K562 (cell line): ENCODE data around the gene MAN1B1. TPM values are rescaled to one million over a fixed set of nuclear protein-coding genes. Genes with fewer than 3 reads are reported as not detected.
A peak's percentile ranks its signal among the peaks of the same experiment; 100 is the strongest.

ENCODE experiments used
- GATAD2A ChIP-seq: fragments of 450-650 bp; IDR thresholded peaks from 2 replicates; pipeline ENCODE4 v1.6.1; 2017
- KHSRP ChIP-seq: fragments of 450-650 bp; IDR thresholded peaks from 2 replicates; pipeline ENCODE4 v1.6.1; 2017
- MAZ ChIP-seq, 2 experiments: fragments of 450-650 bp in 1 of 2; sonication (generic) in 1 of 2; formaldehyde crosslinking; IDR thresholded peaks in 1 of 2; conservative IDR thresholded peaks in 1 of 2; 2 replicates each; pipeline versions ENCODE4 v1.4.0 to v1.5.0; 2020; ENCODE audit warnings: mild to moderate bottlenecking in 1 of 2, missing genetic modification reagents in 1 of 2
- NEUROD1 ChIP-seq: fragments of 150-350 bp; IDR thresholded peaks from 2 replicates; pipeline ENCODE4 v1.6.1; 2014; ENCODE audit warnings: borderline replicate concordance, low read length, low read depth; ENCODE audit not compliant: partially characterized antibody
- NR2C2 ChIP-seq, 2 experiments: fragments of 200-800 bp in 1 of 2; sonication (Bioruptor generic) in 1 of 2; sonication (generic) in 1 of 2; formaldehyde crosslinking in 1 of 2; IDR thresholded peaks; 2 replicates each; pipeline versions ENCODE4 v1.6.1 to v1.8.0; 2016 to 2022; ENCODE audit warnings: mild to moderate bottlenecking in 1 of 2, missing compliant biosample characterization in 1 of 2, missing genetic modification characterization in 1 of 2, missing genetic modification reagents in 1 of 2
- RBBP5 ChIP-seq: fragments of 200-600 bp; sonication (generic); IDR thresholded peaks from 2 replicates; pipeline ENCODE4 v1.6.1; 2012; ENCODE audit warnings: borderline replicate concordance, mild to moderate bottlenecking, low read length, control low read depth, inconsistent platforms; ENCODE audit not compliant: insufficient read depth, poor library complexity, severe bottlenecking
- SIN3A ChIP-seq, 2 experiments: fragments of 150-350 bp in 1 of 2; IDR thresholded peaks; 2 replicates each; pipeline ENCODE4 v1.6.1; 2011 to 2016; ENCODE audit warnings: borderline replicate concordance in 2 of 2, low read depth in 2 of 2, low read length in 2 of 2, mild to moderate bottlenecking in 2 of 2, moderate library complexity in 2 of 2; ENCODE audit not compliant: control insufficient read depth in 1 of 2
- SMARCA4 ChIP-seq: fragments of 450-650 bp; IDR thresholded peaks from 2 replicates; pipeline ENCODE4 v1.6.1; 2016
- SREBF2 ChIP-seq: sonication (generic); formaldehyde crosslinking; IDR thresholded peaks from 2 replicates; pipeline ENCODE4 v1.4.0; 2020; ENCODE audit warnings: mild to moderate bottlenecking, missing genetic modification reagents
- THRAP3 ChIP-seq: fragments of 450-650 bp; IDR thresholded peaks from 2 replicates; pipeline ENCODE4 v1.6.1; 2016; ENCODE audit warnings: mild to moderate bottlenecking, inconsistent platforms, borderline replicate concordance
- THRB ChIP-seq: fragments of 450-650 bp; formaldehyde crosslinking; conservative IDR thresholded peaks from 2 replicates; pipeline ENCODE4 v1.4.0; 2022; ENCODE audit warnings: mild to moderate bottlenecking, missing genetic modification characterization
- U2AF1 ChIP-seq: fragments of 200-400 bp; formaldehyde crosslinking; optimal IDR thresholded peaks from 2 replicates; pipeline ENCODE3; 2017; ENCODE audit warnings: mild to moderate bottlenecking, low read depth, low read length, moderate library complexity
- ZBTB1 ChIP-seq: sonication (generic); formaldehyde crosslinking; IDR thresholded peaks from 2 replicates; pipeline ENCODE4 v1.8.1; 2023; ENCODE audit warnings: missing genetic modification reagents, low read depth, mild to moderate bottlenecking, borderline replicate concordance
- ZBTB2 ChIP-seq: fragments of 450-650 bp; IDR thresholded peaks from 2 replicates; pipeline ENCODE4 v1.6.1; 2016; ENCODE audit warnings: antibody characterized with exemption
- polyA plus RNA-seq, 8 experiments: library from polyadenylated mRNA; depleted of rRNA in 4 of 8; stranded (reverse) in 5 of 8; unstranded in 3 of 8; fragments of >200 nt; fragmentation: Nextera tagmentation in 2 of 8; fragmentation: Illumina TruSeq in 1 of 8; extraction: Ambion mirVana in 2 of 8; extraction: Trizol in 1 of 8; gene quantifications; 2 replicates each; pipeline versions ENCODE4 v1.2.1 to v1.2.3, GENCODE V29; 2011 to 2014; ENCODE audit warnings: inconsistent platforms in 1 of 8, missing spikeins in 1 of 8
- total RNA-seq, 7 experiments: library from RNA; depleted of rRNA in 6 of 7; stranded (reverse); fragments of >200 nt in 6 of 7; fragmentation: Illumina TruSeq in 2 of 7; extraction: Trizol in 2 of 7; gene quantifications; 2 replicates each; pipeline versions ENCODE4 v1.2.1 to v1.2.3, GENCODE V29; 2011 to 2021; ENCODE audit warnings: low replicate concordance in 1 of 7
- TF ChIP-seq, protein P1 (sequence below): fragments of 250-450 bp; sonication (Bioruptor Pico); IDR thresholded peaks from 2 replicates; pipeline ENCODE4 v1.4.0; 2020; ENCODE audit warnings: mild to moderate bottlenecking, moderate library complexity
- TF ChIP-seq, protein P2 (sequence below): fragments of 450-650 bp; IDR thresholded peaks from 2 replicates; pipeline ENCODE4 v1.6.1; 2016
- TF ChIP-seq, protein P3 (sequence below): fragments of 250-450 bp; sonication (Bioruptor Pico); IDR thresholded peaks from 2 replicates; pipeline ENCODE4 v1.4.0; 2020; ENCODE audit warnings: mild to moderate bottlenecking, moderate library complexity

MAN1B1 gene
- total and polyA plus RNA-seq, 9 of the 15 experiments (the other 6 are each of a cell fraction or from before 2014, with no cell fraction given) = 0.55 to 36.6 (median 27.3) TPM

DNA sequence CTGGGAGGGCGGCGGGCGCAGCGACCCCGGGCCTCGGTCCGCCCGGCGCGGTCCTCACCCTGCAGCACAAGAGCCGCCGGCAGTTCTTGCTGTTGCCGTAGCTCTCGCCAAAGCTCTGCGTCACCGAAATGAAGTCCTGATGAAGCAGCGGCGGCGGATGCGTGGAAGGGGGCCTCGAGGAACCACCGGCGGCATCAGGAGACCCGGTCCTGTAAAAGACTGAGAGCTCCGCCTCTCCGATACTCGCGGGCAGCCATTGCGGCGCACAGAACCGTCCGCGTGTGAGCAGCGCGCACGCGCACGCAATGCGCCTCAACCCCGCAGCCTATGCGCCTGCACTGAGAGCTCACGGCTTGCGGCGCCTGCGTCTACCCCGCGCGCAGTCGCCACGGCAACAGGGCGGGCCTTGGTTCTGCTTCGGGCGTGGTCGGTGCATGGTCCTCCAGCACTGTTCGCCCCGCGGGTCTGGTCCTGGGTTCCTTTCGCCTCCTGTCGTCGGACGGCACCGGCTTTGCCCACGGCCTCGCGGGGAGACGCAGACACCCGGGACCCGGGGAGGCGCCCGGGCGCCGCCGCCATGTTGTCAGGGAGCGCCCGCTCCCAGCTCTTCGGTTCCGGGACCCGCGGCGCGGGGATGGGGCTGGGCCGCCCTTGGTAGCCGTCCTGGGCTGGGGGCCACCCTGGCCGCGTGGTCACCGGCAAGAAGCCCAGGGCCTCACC, 42.8 kb downstream of the MAN1B1 start (continued):
- TF ChIP-seq ZBTB2 = peak; percentile 97
- peak; percentile 15 for TF ChIP-seq NEUROD1
- no peak for TF ChIP-seq ZBTB1
- no peak for TF ChIP-seq SMARCA4
- TF ChIP-seq MAZ (CRISPR knock-in tag; conservative IDR thresholded peaks at IDR 0.05 in 1 of 2, IDR thresholded peaks at IDR 0.05 in 1 of 2) = peak in 1 of 2 experiments; percentile 79; a peak in 3 of 4 replicates
- peak; percentile 77 for TF ChIP-seq U2AF1
- TF ChIP-seq SIN3A (IDR thresholded peaks at IDR 0.05; ENCODE audit: borderline replicate concordance in 2 of 2, control insufficient read depth in 1 of 2, low read depth in 2 of 2, low read length in 2 of 2) = peak; percentile 51 to 64; a peak in 2 of 4 replicates
- TF ChIP-seq THRAP3 = no peak
- no peak for TF ChIP-seq SREBF2 (CRISPR knock-in tag)
- TF ChIP-seq, protein P1, sequence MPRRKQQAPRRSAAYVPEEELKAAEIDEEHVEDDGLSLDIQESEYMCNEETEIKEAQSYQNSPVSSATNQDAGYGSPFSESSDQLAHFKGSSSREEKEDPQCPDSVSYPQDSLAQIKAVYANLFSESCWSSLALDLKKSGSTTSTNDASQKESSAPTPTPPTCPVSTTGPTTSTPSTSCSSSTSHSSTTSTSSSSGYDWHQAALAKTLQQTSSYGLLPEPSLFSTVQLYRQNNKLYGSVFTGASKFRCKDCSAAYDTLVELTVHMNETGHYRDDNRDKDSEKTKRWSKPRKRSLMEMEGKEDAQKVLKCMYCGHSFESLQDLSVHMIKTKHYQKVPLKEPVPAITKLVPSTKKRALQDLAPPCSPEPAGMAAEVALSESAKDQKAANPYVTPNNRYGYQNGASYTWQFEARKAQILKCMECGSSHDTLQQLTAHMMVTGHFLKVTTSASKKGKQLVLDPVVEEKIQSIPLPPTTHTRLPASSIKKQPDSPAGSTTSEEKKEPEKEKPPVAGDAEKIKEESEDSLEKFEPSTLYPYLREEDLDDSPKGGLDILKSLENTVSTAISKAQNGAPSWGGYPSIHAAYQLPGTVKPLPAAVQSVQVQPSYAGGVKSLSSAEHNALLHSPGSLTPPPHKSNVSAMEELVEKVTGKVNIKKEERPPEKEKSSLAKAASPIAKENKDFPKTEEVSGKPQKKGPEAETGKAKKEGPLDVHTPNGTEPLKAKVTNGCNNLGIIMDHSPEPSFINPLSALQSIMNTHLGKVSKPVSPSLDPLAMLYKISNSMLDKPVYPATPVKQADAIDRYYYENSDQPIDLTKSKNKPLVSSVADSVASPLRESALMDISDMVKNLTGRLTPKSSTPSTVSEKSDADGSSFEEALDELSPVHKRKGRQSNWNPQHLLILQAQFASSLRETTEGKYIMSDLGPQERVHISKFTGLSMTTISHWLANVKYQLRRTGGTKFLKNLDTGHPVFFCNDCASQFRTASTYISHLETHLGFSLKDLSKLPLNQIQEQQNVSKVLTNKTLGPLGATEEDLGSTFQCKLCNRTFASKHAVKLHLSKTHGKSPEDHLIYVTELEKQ (CRISPR knock-in tag) = no peak
- no peak for TF ChIP-seq GATAD2A
- TF ChIP-seq, protein P2, sequence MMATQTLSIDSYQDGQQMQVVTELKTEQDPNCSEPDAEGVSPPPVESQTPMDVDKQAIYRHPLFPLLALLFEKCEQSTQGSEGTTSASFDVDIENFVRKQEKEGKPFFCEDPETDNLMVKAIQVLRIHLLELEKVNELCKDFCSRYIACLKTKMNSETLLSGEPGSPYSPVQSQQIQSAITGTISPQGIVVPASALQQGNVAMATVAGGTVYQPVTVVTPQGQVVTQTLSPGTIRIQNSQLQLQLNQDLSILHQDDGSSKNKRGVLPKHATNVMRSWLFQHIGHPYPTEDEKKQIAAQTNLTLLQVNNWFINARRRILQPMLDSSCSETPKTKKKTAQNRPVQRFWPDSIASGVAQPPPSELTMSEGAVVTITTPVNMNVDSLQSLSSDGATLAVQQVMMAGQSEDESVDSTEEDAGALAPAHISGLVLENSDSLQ = no peak
- TF ChIP-seq KHSRP = no peak
- TF ChIP-seq, protein P3, sequence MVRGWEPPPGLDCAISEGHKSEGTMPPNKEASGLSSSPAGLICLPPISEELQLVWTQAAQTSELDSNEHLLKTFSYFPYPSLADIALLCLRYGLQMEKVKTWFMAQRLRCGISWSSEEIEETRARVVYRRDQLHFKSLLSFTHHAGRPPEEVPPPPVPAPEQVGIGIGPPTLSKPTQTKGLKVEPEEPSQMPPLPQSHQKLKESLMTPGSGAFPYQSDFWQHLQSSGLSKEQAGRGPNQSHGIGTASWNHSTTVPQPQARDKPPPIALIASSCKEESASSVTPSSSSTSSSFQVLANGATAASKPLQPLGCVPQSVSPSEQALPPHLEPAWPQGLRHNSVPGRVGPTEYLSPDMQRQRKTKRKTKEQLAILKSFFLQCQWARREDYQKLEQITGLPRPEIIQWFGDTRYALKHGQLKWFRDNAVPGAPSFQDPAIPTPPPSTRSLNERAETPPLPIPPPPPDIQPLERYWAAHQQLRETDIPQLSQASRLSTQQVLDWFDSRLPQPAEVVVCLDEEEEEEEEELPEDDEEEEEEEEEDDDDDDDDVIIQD (CRISPR knock-in tag) = no peak
- peak; percentile 3; the same call in 1 of the 2 replicates for TF ChIP-seq NR2C2 (CRISPR knock-in tag; IDR thresholded peaks at IDR 0.05)
- peak; percentile 65; the same call in 1 of the 2 replicates for TF ChIP-seq NR2C2 (tag; IDR thresholded peaks at IDR 0.05)
- peak; percentile 84 for TF ChIP-seq RBBP5
- no peak for TF ChIP-seq THRB (CRISPR knock-in tag)
